PC-3 (cell line): ENCODE measurements around the gene SERPINI1. TPM values are rescaled to one million over a fixed set of nuclear protein-coding genes. Genes with fewer than 3 reads are reported as not detected.

Source experiments
- ATAC-seq: fragments of 200-7000 bp; cut with Tn5 transposase; 2 replicates; pipeline ENCODE4 v1.9.1; 2020; ENCODE audit warnings: mild to moderate bottlenecking, moderate library complexity
- BruUV-seq: library from RNA; stranded (reverse); fragments of 400-500 nt; replicated peaks from 2 replicates; lab custom pipeline; 2021; lab: Mats Ljungman, UMichigan
- CTCF ChIA-PET: fragments of 300-600 bp; sonication (Branson Sonifier 250); formaldehyde crosslinking; loops from one replicate; lab custom pipeline; 2022; ENCODE audit warnings: antibody characterized with exemption; lab: Charles Lee
- POLR2A ChIA-PET: fragments of 300-600 bp; sonication (Branson Sonifier 250); formaldehyde crosslinking; loops from one replicate; lab custom pipeline; 2022; ENCODE audit warnings: antibody characterized with exemption; ENCODE audit not compliant: unreplicated experiment; lab: Charles Lee
- DNase-seq: peaks from one replicate; pipeline ENCODE4 v3.0.0-alpha.2; 2015
- H2AFZ ChIP-seq: fragments of 300-600 bp; sonication (generic); 2 replicates; pipeline ENCODE4 v1.6.0; 2016; ENCODE audit warnings: antibody characterized with exemption, low read length
- H3F3A ChIP-seq: fragments of 300-600 bp; sonication (generic); one replicate; pipeline ENCODE4 v1.6.0; 2017; ENCODE audit warnings: antibody characterized with exemption, low read length, control low read depth, mild to moderate bottlenecking; ENCODE audit not compliant: unreplicated experiment
- H3K27ac ChIP-seq: fragments of 300-600 bp; sonication (generic); 2 replicates; pipeline ENCODE4 v1.5.1; 2016; ENCODE audit warnings: mild to moderate bottlenecking, low read length
- H3K27me3 ChIP-seq: fragments of 300-600 bp; sonication (generic); 2 replicates; pipeline ENCODE4 v1.6.1; 2016; ENCODE audit warnings: low read length, mixed read lengths
- H3K36me3 ChIP-seq: fragments of 300-600 bp; sonication (generic); 2 replicates; pipeline ENCODE4 v1.6.1; 2016; ENCODE audit warnings: low read depth, mixed run types, low read length, mixed read lengths
- H3K4me1 ChIP-seq: fragments of 300-600 bp; sonication (generic); 2 replicates; pipeline ENCODE4 v1.5.1; 2016; ENCODE audit warnings: low read length; ENCODE audit not compliant: insufficient read depth
- H3K4me2 ChIP-seq: fragments of 300-600 bp; sonication (generic); 2 replicates; pipeline ENCODE4 v1.6.0; 2016; ENCODE audit warnings: low read length
- H3K4me3 ChIP-seq: fragments of 300-600 bp; sonication (generic); 2 replicates; pipeline ENCODE4 v1.5.1; 2016; ENCODE audit warnings: mild to moderate bottlenecking, low read length, mixed read lengths
- H3K79me2 ChIP-seq: fragments of 300-600 bp; sonication (generic); 2 replicates; pipeline ENCODE4 v1.6.1; 2017; ENCODE audit warnings: low read length, mixed read lengths
- H3K9ac ChIP-seq: fragments of 300-600 bp; sonication (generic); 2 replicates; pipeline ENCODE4 v1.6.0; 2016; ENCODE audit warnings: mild to moderate bottlenecking, low read length
- H3K9me2 ChIP-seq: fragments of 300-600 bp; sonication (generic); replicated peaks from 2 replicates; pipeline ENCODE4 v1.6.1; 2016; ENCODE audit warnings: mixed run types, low read length, mixed read lengths
- H3K9me3 ChIP-seq: fragments of 300-600 bp; sonication (generic); 2 replicates; pipeline ENCODE4 v1.6.1; 2016; ENCODE audit warnings: low read length, mixed read lengths
- H4K20me1 ChIP-seq: fragments of 300-600 bp; sonication (generic); 2 replicates; pipeline ENCODE4 v1.6.1; 2016; ENCODE audit warnings: low read length, mixed read lengths
- CTCF ChIP-seq: fragments of 300-600 bp; sonication (generic); conservative IDR thresholded peaks from 2 replicates; pipeline ENCODE4 v1.5.1; 2017; ENCODE audit warnings: antibody characterized with exemption, low read depth, mild to moderate bottlenecking, low read length
- EZH2 ChIP-seq: fragments of 300-600 bp; sonication (generic); IDR thresholded peaks from one replicate; pipeline ENCODE4 v1.6.1; 2017; ENCODE audit warnings: antibody characterized with exemption, mild to moderate bottlenecking, low read length; ENCODE audit not compliant: unreplicated experiment
- EZH2phosphoT487 ChIP-seq: fragments of 300-600 bp; sonication (generic); IDR thresholded peaks from 2 replicates; pipeline ENCODE4 v1.6.1; 2018; ENCODE audit warnings: mild to moderate bottlenecking, antibody characterized with exemption, low read length, borderline replicate concordance
- intact Hi-C: fragments of 100-400 bp; cut with micrococcal nuclease; formaldehyde crosslinking; loops from 2 replicates; pipeline ENCODE4 v1.9.0; 2023
- total RNA-seq: library from RNA; depleted of rRNA; stranded (reverse); fragments of >200 nt; gene quantifications from 2 replicates; pipeline ENCODE4 v1.2.3, GENCODE V29; 2014

Gene SERPINI1
- total RNA-seq, 1 experiment from 2014 or later, result 1.3 TPM

- Histone ChIP-seq H3K4me1 (peaks cover 6% of the 10 kb centered on the region; the same call in 1 of the 2 replicates), H3K9me2 (no peaks in the 10 kb centered on the region), H3K36me3 (no peaks in the 10 kb centered on the region), H3K4me2 (no peak overlapping the region), H3K9ac (no peak overlapping the region), H3K79me2 (no peaks in the 10 kb centered on the region), H3F3A (no peaks in the 10 kb centered on the region), H3K9me3 (no peaks in the 10 kb centered on the region), H3K4me3 (no peak overlapping the region), H3K27ac (no peak overlapping the region), H2AFZ (no peak overlapping the region), H4K20me1 (no peaks in the 10 kb centered on the region), H3K27me3 (no peaks in the 10 kb centered on the region)
- intact Hi-C loops, result no loop called here
- POLR2A ChIA-PET, result no interaction called here
- ATAC-seq (no peak), DNase-seq (no peak)
- no TSS peak for BruUV-seq
- TF ChIP-seq EZH2, result no peak
- no peak for TF ChIP-seq EZH2phosphoT487
- no peak for TF ChIP-seq CTCF
- CTCF ChIA-PET, result no interaction called here
These were observed 109.0 kb downstream of the SERPINI1 start for GRCh38 chr3:167844528-167844927.

GRCh38 chr3:167851171-167851570, 115.7 kb downstream of the SERPINI1 start:
- peaks cover 37% of the 10 kb centered on the region for H3K4me1 ChIP-seq
- intact Hi-C loops, result no loop called here
- DNase-seq (peak; percentile 89), ATAC-seq (peak; percentile 77)
- no peaks in the 10 kb centered on the region for H3K9me3 ChIP-seq
- TF ChIP-seq CTCF (no peak), EZH2 (no peak), EZH2phosphoT487 (no peak)
- H3K4me3 ChIP-seq, result no peak overlapping the region
- no peaks in the 10 kb centered on the region for H3K9me2 ChIP-seq
- no TSS peak for BruUV-seq
- no peaks in the 10 kb centered on the region for H3K36me3 ChIP-seq
- POLR2A ChIA-PET, result no interaction called here
- H2AFZ ChIP-seq, result no peak overlapping the region
- H3K27me3 ChIP-seq, result no peaks in the 10 kb centered on the region
- H3K27ac ChIP-seq, result peak overlapping the region; percentile 94
- peak overlapping the region; percentile 69 for H3K4me2 ChIP-seq
- H3K79me2 ChIP-seq, result no peaks in the 10 kb centered on the region
- H3F3A ChIP-seq, result no peaks in the 10 kb centered on the region
- peak overlapping the region; percentile 70 for H3K9ac ChIP-seq
- no peaks in the 10 kb centered on the region for H4K20me1 ChIP-seq
- CTCF ChIA-PET, result interaction anchor here (0.6 kb wide), 1 partner anchor 400 kb away, joined by 3 read pairs; no protein-coding TSS in a partner anchor

DNA sequence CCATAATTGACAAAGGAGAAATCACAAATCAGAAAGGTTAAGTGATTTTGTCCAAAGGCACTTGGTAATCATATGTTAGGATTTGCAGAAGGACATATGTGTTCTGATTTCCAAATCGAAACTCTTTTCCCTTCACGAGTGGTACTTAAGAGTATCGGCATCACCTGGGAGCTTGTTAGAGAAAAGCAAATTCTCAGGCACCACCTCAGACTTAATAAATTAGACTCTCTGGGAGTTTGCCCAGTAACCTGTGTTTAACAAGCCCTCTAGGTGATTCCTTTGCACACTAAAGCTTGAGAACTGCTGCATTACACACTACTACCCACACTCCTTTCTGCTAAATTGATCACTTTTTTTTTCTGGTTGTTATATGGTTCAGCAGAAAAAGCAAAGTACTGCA, 116.2 kb downstream of the SERPINI1 start:
- Histone ChIP-seq H3K9me3 (no peaks in the 10 kb centered on the region), H3F3A (no peaks in the 10 kb centered on the region), H3K79me2 (no peaks in the 10 kb centered on the region), H3K4me2 (peak overlapping the region; percentile 69), H3K36me3 (no peaks in the 10 kb centered on the region), H3K27me3 (no peaks in the 10 kb centered on the region), H4K20me1 (no peaks in the 10 kb centered on the region), H3K4me3 (peak overlapping the region; percentile 22), H2AFZ (peak overlapping the region; percentile 6; the same call in 1 of the 2 replicates), H3K9ac (peak overlapping the region; percentile 70), H3K4me1 (peaks cover 37% of the 10 kb centered on the region), H3K27ac (peak overlapping the region; percentile 94), H3K9me2 (no peaks in the 10 kb centered on the region)
- DNase-seq, result no peak
- intact Hi-C loops, result loop anchor here (1.0 kb wide), 1 partner anchor 10 kb away; no protein-coding TSS in a partner anchor
- ATAC-seq, result peak; percentile 10
- ChIA-PET CTCF (interaction anchor here (0.6 kb wide), 1 partner anchor 400 kb away, joined by 3 read pairs; no protein-coding TSS in a partner anchor), POLR2A (no interaction called here)
- TF ChIP-seq EZH2phosphoT487, result no peak
- TF ChIP-seq EZH2, result no peak
- TF ChIP-seq CTCF, result no peak
- no TSS peak for BruUV-seq
